Stomach (tissue), 4 donors: ENCODE results near the gene ZNF396.

Experiments used
- POLR2A ChIP-seq, 4 donors: fragments of 450-650 bp; IDR thresholded peaks; one replicate each; pipeline ENCODE4 v1.6.1; 2016; ENCODE audit warnings: antibody characterized with exemption in 4 of 4, control low read depth in 2 of 4, mild to moderate bottlenecking in 1 of 4, moderate library complexity in 1 of 4
- TF ChIP-seq, protein P1 (sequence below), 7 experiments: fragments of 450-650 bp in 4 of 7; fragments of 200-600 bp in 3 of 7; sonication (generic) in 3 of 7; IDR thresholded peaks; one replicate each; pipeline ENCODE4 v1.5.1; 2016 to 2019; ENCODE audit warnings: antibody characterized with exemption in 7 of 7, control low read depth in 2 of 7, mild to moderate bottlenecking in 1 of 7

GRCh38 chr18:35352283-35352682, 24.9 kb downstream of the ZNF396 start:
- TF ChIP-seq, protein P1, sequence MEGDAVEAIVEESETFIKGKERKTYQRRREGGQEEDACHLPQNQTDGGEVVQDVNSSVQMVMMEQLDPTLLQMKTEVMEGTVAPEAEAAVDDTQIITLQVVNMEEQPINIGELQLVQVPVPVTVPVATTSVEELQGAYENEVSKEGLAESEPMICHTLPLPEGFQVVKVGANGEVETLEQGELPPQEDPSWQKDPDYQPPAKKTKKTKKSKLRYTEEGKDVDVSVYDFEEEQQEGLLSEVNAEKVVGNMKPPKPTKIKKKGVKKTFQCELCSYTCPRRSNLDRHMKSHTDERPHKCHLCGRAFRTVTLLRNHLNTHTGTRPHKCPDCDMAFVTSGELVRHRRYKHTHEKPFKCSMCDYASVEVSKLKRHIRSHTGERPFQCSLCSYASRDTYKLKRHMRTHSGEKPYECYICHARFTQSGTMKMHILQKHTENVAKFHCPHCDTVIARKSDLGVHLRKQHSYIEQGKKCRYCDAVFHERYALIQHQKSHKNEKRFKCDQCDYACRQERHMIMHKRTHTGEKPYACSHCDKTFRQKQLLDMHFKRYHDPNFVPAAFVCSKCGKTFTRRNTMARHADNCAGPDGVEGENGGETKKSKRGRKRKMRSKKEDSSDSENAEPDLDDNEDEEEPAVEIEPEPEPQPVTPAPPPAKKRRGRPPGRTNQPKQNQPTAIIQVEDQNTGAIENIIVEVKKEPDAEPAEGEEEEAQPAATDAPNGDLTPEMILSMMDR (IDR thresholded peaks at IDR 0.05): no peak
- no peak for TF ChIP-seq POLR2A (IDR thresholded peaks at IDR 0.05)
